ENCODE results near the gene LCN15.

- TF ChIP-seq, protein P1, sequence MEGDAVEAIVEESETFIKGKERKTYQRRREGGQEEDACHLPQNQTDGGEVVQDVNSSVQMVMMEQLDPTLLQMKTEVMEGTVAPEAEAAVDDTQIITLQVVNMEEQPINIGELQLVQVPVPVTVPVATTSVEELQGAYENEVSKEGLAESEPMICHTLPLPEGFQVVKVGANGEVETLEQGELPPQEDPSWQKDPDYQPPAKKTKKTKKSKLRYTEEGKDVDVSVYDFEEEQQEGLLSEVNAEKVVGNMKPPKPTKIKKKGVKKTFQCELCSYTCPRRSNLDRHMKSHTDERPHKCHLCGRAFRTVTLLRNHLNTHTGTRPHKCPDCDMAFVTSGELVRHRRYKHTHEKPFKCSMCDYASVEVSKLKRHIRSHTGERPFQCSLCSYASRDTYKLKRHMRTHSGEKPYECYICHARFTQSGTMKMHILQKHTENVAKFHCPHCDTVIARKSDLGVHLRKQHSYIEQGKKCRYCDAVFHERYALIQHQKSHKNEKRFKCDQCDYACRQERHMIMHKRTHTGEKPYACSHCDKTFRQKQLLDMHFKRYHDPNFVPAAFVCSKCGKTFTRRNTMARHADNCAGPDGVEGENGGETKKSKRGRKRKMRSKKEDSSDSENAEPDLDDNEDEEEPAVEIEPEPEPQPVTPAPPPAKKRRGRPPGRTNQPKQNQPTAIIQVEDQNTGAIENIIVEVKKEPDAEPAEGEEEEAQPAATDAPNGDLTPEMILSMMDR (IDR thresholded peaks at IDR 0.05; ENCODE audit: low read depth, low read length), result no peak
- no peak for TF ChIP-seq EZH2phosphoT487 (IDR thresholded peaks at IDR 0.05; ENCODE audit: low read depth)
Observed at GRCh38 chr9:136804509-136805206, 40.3 kb upstream of the LCN15 start.

Measured in OCI-LY3 (cell line).